Epidermal melanocyte (primary cell): ENCODE results near the gene ASIC2.

ENCODE experiments used
- DNase-seq: peaks from one replicate; pipeline ENCODE4 v3.0.0; 2011; ENCODE audit warnings: low spot score; ENCODE audit not compliant: insufficient read length

The ASIC2 gene

DNA sequence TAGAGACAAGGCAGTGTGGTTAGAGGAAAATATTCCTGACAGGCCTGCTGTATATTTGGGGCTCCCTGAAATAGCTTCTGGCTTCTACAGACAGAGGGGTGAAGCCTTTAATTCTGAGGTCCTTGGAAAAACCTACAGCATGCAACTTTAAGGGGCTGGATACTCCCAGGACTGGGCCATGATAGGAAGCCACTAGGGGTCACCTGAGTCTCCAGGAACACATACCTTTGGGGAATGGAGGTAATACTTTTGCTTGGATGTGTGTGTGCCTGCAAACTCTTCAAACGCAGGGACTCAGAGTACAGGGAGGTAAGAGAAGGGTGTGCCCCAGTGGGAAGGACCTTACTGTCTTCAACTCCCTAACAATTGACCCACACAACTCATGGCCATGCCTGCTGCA is 4.1 kb downstream of the ASIC2 start:
- no peak for DNase-seq

DNA sequence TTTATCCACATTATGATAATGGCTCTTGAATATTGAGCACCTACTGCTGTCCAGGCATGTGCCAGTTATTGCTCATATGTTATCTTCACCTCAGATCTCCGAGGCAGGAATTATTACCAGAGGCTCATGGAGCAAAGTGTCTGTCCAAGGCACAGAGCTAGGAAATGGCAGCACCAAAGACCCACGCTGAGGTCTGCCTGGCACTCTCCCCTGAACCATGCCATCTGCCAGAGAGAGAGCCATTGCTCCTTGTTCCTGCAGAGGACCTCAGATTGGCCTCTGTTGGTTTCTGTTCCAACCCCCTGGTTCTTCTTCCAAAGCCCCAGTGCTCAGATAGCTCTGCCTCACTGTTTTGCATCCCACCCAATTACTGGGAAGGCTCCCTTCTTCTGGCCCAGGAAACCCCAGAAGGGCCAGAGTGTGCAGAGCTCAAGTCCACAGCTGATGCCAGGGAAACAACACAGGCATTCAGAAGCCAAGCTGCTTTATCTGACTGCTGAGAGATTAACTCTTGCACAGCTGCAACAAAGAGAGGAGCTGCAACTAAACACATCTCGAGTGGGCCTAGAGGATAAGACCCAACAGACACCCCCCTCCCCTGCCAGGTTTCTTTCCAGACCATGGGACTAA is 5.9 kb downstream of the ASIC2 start:
- no peak for DNase-seq

DNA sequence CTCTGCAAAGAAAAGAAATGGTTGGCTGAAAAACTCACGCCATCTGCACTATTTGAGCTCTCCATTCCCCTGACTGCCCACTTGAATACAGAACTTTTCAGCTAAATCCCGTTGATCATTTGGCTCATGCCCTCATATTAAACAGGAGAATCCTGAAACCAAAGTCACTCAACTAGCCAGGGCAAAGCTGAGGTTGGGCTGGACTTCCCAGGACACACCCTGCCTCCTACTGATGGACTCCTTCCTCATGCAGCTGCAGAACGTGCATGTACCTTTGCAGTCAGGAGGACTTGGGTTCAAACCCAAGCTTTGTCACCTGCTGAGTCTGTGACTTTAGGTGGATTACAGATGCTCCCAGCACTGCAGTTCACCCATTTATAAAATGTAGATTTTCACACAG is 7.7 kb downstream of the ASIC2 start:
- no peak for DNase-seq

DNA sequence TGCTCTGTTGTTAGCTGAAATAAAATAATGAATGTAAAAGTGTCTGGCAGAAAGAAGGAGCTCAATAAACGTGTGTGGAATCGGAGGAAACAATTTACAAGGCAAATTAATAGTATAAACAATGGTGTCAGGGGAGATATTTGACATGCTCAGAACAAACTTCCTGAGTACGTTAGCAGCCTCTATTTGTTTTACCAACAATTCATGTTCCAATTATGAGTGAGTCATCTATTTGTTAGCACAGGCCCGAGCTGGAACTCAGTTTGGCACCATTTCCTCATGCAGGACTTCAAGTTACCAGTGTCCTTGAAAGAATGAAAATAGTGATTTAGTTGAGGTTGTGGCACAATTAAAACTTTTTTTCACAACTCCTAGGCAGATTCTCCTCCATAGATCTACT is 9.1 kb downstream of the ASIC2 start:
- no peak for DNase-seq

DNA sequence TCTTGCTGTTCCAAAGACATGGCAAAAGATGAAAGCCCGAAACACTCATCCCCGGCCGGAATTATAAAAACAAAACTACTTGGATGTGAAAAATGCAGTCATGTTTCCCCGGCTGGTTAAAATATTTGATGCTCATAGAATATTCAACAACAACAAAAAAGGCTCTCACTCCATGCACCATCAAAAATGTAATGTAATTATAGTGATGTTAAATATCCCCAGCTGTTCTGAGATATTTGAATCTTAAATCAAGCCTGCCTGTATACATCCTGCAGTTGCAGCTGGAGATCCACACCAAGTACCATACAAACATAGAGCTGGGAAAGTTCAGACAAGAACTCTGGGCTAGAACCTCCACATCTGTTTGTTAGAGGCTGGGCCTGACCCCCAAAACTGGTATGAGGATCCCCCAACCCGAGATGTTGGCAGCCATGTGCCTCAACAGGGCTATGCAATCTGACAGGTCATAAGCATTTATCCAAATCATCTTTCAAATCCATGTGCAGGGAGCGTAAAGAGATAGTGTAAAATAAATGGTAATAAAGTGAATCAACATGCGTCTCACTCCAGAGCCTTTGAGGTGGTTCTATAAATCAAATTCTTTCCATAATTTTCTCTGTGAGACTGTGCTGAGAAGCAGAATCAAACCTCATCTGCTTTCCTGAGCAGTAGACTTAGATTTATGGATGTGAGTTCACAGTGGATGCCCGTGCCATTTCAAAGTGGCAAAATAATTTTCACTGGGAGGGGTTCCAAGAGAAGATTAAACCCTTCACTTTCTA is 12.7 kb downstream of the ASIC2 start:
- no peak for DNase-seq

DNA sequence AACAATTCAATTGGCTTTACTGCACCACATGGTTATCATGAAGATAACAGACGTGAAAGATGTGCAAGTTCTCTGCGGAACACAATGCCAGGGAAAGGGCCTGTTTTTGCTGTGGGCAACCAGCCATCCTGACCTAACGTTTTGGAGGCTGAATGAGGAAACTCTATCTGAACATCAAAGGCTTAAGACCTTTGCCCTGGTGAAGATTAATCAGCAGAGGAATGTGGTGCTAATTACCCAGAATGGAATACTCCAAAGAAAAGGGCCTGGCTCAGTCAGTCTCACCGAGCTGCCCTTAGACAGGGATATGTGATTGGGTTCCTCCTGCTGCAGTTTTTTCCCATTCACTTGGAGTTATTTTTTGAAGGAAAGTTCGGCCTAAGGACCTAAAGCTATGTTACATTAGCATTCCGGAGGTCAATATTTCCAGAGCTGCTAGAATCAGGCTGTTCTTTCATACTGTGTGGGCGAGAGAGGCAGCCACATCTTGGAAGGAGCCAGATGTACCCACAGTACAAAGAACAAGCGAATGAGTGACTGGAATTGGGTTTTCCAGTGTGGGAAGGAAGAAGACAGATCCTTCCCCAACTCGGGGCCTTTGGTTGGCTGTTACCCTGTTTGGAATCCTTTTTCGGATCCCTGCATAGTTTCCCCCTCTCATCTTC is 15.5 kb downstream of the ASIC2 start:
- no peak for DNase-seq

DNA sequence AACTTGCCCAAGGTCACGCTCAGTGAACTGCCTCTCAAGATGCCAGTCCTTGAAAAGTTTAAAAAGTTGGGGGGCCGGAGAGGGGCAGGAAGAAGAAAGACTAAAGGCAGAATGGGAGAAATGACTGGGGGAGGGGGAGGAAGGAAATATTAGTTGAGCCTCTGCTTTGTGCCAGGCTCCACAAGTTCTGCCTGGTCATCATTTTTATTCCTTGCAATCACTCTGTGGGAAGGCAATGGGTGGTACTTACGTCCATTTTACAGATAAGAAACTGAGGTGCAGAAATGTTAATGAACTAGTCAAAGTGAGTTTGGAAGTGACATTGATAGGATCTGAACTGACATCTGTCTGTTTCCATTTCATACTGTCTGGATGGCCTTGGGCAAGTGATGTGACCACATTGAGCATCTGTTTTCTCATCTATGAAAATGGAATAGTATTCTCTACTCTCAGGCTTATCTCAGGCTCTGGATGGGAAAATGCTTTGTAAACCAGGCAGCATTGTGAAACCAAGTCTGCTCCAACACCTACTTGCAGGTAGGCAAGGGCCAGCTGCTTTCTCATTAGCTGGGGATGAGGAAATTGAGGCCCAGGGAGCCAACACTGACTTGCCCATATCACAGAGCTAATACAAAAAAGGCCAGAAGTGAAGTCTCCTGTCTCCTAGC is 19.2 kb downstream of the ASIC2 start:
- no peak for DNase-seq

DNA sequence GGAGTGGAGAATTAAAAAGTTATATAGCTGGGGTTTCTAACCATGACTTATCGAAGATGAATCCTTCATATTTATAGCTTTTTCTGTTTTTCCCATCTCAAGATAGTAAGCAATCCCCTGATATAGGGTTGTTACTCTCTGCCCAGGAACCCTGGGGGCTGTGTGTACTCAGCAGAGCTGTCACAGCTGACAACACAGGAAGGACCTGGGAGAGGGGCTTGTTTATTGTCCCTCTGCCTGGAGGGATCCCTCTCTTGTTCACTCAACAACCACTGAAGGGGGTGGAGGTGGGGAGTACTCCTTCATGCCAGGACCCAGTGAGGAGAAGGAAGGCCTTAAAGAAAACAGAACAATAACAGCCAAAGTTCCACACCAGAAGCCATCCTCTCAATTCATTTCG is 19.8 kb downstream of the ASIC2 start:
- DNase-seq, result no peak

DNA sequence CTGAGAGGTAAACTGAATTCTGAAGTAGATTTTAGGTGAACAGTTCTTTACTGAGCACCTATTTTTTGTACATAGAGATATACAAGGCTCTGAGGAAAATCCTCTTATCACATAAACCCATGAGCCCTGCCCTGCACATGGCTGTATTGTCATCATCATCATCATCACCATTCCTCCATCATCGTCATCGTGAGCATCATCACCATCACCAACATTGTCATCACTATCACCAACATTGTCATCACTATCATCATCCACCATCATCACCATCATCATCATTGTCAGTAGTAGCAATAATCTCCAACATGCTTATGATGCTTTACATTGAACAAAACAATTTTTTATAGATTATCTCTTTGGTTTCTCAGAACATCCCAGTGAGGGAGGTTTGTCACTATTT is 20.7 kb downstream of the ASIC2 start:
- DNase-seq, result no peak

DNA sequence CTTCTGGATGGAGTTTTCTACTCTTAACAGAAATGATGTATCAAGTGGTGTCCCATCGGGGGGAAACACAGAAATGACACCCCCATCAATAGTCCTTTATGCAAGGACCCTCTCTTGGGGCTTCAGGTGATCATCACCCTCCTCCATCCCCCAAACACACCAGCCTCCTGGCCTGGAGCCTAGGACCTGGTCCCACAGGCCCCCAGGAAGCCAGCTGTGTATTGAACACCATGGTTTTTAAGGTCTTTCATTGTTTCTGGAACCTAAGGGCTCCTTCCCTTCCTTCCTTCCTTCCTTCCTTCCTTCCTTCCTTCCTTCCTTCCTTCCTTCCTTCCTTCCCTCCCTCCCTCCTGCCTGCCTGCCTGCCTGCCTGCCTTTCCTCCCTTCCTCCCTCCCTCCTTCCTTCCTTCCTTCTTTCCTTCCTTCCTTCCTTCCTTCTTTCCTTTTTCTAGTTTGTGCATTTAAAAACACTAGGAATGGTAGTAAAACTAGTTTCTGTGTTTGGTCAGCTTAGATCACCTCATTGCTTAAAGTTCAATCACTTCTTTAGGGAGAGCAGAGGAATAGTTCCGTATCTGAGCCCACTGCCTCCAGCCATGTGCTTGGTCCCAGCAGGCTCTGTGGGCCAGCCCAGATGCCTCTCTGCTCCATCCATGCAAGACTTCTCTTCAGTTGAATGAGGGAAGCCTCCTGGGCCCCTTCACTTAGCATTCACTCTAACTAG is 23.6 kb downstream of the ASIC2 start:
- no peak for DNase-seq

DNA sequence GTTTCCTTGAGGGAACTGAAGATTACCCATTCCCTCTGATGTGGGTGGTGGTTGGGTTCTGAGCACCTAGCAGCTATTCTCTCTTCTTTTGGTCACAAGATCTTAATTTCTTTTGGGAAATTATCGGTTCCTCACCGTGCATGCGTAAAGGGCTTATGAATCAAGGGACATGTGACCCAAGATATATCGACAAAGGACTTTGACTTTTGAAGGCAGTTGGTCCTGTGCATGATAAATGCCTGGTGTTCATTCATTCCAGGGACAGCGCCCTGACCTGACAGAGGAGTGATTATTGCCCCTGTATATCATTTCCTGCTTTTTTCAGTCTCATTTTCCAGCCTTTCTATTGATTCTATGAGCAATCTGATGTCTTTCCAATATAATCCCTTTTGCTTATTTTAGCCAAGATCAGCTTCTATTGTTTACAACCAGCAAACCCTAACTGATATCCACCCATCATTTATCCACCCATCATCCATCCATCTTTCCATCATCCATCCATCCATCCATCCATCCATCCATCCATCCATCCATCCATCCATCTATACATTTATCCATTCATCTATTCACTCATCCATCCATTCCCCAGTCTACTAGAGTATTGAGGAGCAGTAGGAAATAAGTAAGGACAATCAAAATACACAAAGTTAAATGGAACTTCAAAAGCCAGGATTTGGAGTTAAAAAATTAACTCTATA is 25.1 kb downstream of the ASIC2 start:
- DNase-seq, result no peak

DNA sequence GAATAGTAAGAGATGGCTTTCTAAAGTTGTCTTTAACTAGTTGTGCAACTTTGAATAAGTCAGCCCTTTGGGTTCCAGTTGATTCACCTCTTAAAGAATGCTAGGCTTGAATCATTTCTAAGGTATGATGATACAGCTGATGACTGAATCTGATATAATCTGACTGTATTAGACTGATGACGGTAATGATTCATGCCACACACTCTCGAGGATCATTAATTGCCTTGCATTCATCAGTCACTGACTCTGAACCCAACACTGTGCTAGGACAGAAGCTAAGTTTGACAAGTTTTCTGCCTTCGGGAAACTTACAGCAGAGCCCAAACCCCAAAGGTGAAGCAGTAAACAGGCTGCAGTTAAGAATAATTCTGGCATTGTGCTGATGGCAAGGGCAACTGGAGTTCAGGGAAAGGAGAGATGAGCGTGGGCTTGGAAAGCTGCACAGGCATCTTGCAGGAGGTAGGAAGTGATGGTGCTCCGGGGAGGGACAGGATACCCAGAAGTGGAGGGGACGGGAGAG is 25.8 kb downstream of the ASIC2 start:
- no peak for DNase-seq

DNA sequence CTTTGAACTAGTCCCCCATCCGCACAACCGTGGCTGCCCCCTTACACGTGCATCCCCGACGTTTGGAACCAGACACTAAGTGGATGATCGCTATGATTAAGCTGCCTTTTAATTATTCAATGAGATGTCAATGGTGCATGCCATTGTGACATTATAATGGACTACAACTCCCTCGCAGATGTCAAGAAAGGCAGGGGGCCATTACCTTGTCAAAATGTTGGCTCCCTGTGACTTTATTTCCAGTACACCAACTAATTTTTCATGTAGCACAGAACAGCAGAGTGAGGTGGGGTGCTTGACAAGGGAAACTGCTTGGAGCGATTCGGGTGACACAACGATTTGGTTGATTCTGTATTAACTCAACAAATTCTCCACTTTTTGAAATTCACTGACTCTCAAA is 26.5 kb downstream of the ASIC2 start:
- DNase-seq, result no peak

DNA sequence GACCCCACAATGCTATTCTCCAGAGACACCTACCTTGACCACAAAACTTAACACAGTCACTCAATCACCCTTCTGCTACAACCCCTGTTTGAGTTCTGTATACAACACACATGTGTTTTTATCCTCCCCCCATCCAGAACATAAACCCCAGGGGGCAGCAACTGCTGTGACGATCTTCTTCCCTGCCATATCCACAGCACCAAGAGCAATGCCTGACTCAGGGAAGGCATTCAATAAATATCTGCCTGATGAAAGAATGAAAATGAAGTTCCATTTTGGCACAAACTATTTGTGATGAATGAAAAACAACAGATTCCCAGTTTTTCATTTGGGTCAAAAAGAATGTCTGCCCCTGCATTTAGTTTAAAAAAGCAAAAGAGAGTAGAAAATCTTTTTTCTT is 27.0 kb downstream of the ASIC2 start:
- no peak for DNase-seq

DNA sequence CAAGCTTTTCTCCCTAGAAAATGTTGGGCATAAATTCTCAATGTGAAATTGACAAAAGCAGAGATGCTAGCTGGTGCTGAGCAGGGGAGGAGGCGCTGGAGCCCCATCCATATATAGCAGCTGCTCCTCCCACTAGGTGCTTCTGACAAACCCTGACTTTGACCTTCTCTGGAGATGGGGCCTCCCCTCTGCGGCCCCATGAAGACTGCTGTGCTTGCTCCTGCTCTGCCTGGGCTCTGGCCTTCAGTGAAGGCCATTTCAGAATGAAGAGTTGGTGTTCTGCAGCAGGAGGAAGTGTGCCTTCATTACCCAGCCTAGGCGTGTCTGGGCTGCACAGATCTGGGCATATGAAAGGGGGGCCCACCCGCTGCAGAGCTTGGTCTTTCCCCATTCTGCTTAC is 29.7 kb downstream of the ASIC2 start:
- no peak for DNase-seq

DNA sequence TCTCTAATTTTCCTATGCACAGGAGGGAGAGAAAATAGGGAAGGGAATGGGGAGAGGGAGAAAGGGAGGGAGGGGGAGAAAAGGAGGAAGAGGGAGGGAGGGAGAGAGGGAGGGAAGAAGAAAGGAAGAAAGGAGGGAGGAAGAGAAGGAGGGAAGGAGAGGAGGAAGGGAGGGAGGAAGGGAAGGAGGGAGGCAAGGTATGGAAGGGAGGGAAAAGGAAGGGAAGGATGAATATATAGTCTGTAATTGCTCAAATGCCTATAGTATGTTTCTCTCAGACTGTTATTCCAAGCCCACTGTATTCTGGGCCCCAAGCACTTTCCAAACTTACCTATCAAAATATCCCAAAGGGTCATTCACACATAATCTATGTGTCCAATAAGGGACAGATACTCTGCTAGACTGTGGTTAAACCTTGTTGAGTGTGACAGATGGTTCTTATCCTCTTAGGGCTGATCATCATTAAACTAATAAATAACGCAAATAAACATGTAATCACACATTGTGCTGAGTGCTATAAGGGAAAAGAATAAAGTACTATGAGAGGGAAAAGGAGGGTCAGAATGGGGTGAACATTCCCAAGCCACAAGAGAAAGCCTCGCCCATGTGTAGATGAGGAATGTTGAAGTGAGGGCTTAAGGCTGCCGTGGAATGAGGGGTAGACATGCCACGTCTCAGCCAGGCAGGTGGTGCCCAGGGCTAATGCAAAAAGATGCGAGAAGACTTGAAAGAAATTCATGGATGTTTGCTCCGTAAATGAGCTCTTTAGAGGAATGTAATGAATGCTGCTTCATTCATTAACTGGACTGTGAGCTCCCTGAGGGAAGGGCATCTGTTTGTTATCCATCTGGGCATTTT is 30.6 kb downstream of the ASIC2 start:
- DNase-seq, result no peak

DNA sequence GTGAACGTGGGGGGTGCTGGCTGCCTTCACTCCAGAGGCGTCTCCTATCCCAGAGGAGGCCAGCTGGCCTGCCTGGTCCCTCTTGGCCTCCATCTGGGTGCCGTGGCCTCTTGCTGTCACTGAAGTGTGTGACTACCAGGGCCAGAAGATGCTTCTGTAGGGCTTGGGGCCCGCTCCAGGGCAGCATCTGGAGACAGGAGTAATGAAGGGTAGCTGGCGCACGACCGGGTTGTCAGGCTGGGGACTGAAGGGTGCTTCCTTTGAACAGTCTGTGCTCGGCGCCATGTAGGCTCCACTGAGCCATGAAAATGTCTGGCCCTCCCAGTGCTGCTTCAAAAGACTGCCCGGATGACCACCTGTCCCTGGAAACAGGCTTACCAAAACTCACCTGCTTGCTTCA is 31.3 kb downstream of the ASIC2 start:
- DNase-seq, result no peak

DNA sequence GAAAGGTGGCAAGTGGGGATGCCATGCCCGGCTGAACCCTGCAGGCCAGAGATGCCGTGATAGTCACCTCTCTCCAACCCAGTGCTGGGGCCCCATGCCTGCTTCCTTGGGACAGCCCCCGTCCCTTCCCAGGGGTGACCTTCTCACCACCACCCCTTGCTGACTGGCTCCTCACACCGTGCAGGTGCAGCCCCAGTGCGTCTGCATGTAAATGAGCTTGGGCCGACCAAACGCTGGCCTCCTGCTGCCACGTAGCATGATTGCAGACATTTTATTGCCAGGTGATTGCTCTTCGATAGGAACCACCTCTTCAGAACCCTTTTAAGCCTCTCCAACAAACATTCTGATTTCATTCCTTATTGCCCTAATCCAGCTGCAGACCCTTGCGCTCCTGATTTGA is 32.5 kb downstream of the ASIC2 start:
- DNase-seq, result no peak

DNA sequence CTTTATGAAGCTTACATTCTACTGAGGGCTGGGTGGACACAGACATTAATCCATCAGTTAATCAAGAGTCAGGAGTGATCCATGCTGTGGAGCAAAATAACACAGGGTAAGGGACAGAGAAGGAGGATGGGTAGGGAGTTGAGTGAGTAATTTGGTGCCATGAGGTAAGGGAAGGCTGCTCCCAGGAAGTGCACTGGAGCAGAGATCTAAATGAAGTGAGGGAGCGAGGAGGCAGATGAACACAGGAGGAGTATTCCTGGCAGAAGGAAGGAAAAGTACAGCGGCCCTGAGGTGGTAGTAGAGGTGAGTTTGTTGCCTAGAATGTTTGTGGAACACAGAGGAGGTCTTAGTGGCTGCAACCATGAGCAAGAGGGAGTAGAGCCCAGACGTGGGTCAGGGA is 34.8 kb downstream of the ASIC2 start:
- no peak for DNase-seq

DNA sequence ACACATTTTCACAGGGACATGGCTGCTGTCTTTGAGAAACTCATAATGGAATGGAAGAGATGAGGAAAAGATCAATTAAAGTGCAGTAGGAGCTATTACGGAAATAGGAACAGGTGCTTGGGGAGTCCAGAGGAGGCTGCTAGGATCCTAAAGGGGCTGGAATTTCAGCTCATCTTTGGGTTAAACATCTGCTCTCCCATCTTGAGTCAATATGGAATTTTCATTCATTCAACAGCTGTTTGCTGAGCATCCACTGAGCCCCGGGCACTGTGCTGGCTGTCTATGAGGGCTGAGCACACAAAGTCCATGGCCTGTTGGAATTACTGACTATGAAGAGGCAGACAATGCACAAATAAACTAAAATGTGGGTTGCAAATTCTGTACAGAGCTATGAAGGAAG is 47.9 kb downstream of the ASIC2 start:
- no peak for DNase-seq
